HepG2 (cell line): Measurements from ENCODE around the gene L3MBTL4. TPM values are rescaled to one million over a fixed set of nuclear protein-coding genes. Genes with fewer than 3 reads are reported as not detected.

Source experiments
- BORCS8-MEF2B ChIP-seq: sonication (generic); formaldehyde crosslinking; IDR thresholded peaks from 2 replicates; pipeline ENCODE4 v1.8.0; 2022; ENCODE audit warnings: mild to moderate bottlenecking, missing genetic modification reagents
- ELF3 ChIP-seq: IDR thresholded peaks from 2 replicates; pipeline ENCODE4 v1.6.1; 2016; ENCODE audit warnings: missing genetic modification reagents, missing compliant biosample characterization
- FOSL2 ChIP-seq: sonication (generic); formaldehyde crosslinking; IDR thresholded peaks from 2 replicates; pipeline ENCODE4 v1.4.0; 2020; ENCODE audit warnings: missing genetic modification reagents
- FOXK2 ChIP-seq: fragments of 450-650 bp; IDR thresholded peaks from 2 replicates; pipeline ENCODE4 v1.6.1; 2016
- ISX ChIP-seq: sonication (generic); formaldehyde crosslinking; conservative IDR thresholded peaks from 2 replicates; pipeline ENCODE4 v1.5.0; 2020; ENCODE audit warnings: missing genetic modification reagents
- KAT8 ChIP-seq: IDR thresholded peaks from 2 replicates; pipeline ENCODE4 v1.6.1; 2016; ENCODE audit warnings: missing genetic modification reagents, missing compliant biosample characterization
- NFIB ChIP-seq: sonication (generic); formaldehyde crosslinking; IDR thresholded peaks from 2 replicates; pipeline ENCODE4 v1.9.0; 2021; ENCODE audit warnings: missing genetic modification reagents, mild to moderate bottlenecking, borderline replicate concordance
- RFXAP ChIP-seq: sonication (generic); formaldehyde crosslinking; IDR thresholded peaks from 2 replicates; pipeline ENCODE4 v1.4.0; 2020; ENCODE audit warnings: missing genetic modification reagents, borderline replicate concordance
- SIN3A ChIP-seq: IDR thresholded peaks from 2 replicates; pipeline ENCODE4 v1.6.1; 2011; ENCODE audit warnings: low read depth, mild to moderate bottlenecking, control low read depth, low read length, borderline replicate concordance
- SKIL ChIP-seq: sonication (generic); formaldehyde crosslinking; IDR thresholded peaks from 2 replicates; pipeline ENCODE4 v1.8.0; 2022; ENCODE audit warnings: missing genetic modification reagents, mild to moderate bottlenecking, moderate library complexity, borderline replicate concordance
- SP4 ChIP-seq: sonication (generic); formaldehyde crosslinking; IDR thresholded peaks from 2 replicates; pipeline ENCODE4 v1.8.1; 2023; ENCODE audit warnings: mild to moderate bottlenecking, missing genetic modification reagents
- STAG1 ChIP-seq: sonication (generic); formaldehyde crosslinking; IDR thresholded peaks from 2 replicates; pipeline ENCODE4 v1.4.0; 2020; ENCODE audit warnings: missing genetic modification reagents
- ZNF20 ChIP-seq: sonication (generic); formaldehyde crosslinking; IDR thresholded peaks from 2 replicates; pipeline ENCODE4 v1.4.0; 2020; ENCODE audit warnings: mild to moderate bottlenecking, moderate library complexity, missing genetic modification reagents
- ZNF230 ChIP-seq: sonication (generic); formaldehyde crosslinking; IDR thresholded peaks from 2 replicates; pipeline ENCODE4 v1.4.0; 2020; ENCODE audit warnings: mild to moderate bottlenecking, missing genetic modification reagents
- ZNF383 ChIP-seq: sonication (generic); formaldehyde crosslinking; IDR thresholded peaks from 2 replicates; pipeline ENCODE4 v1.4.0; 2020; ENCODE audit warnings: missing genetic modification reagents, mild to moderate bottlenecking, borderline replicate concordance
- ZNF841 ChIP-seq: sonication (generic); formaldehyde crosslinking; IDR thresholded peaks from 2 replicates; pipeline ENCODE4 v1.8.1; 2023; ENCODE audit warnings: missing genetic modification reagents, borderline replicate concordance
- polyA plus RNA-seq, 8 experiments: library from polyadenylated mRNA; depleted of rRNA in 3 of 8; stranded (reverse) in 7 of 8; unstranded in 1 of 8; fragments of >200 nt; fragmentation: Illumina TruSeq in 4 of 8; extraction: Trizol in 4 of 8; gene quantifications; 2 replicates each; pipeline versions ENCODE4 v1.2.1 to v1.2.3, GENCODE V29; 2011 to 2016; ENCODE audit warnings: low read depth in 4 of 8, missing spikeins in 1 of 8, mixed read lengths in 1 of 8; ENCODE audit not compliant: insufficient read depth in 1 of 8
- total RNA-seq, 5 experiments: library from RNA; depleted of rRNA; stranded (reverse); fragments of >200 nt; fragmentation: Illumina TruSeq; extraction: Trizol; gene quantifications; 2 replicates each; pipeline ENCODE4 v1.2.3, GENCODE V29; 2016; ENCODE audit warnings: low read depth in 1 of 5
- TF ChIP-seq, protein P1 (sequence below): sonication (generic); formaldehyde crosslinking; IDR thresholded peaks from 2 replicates; pipeline ENCODE4 v1.4.0; 2020; ENCODE audit warnings: missing genetic modification reagents, borderline replicate concordance
- TF ChIP-seq, protein P2 (sequence below), 2 experiments: sonication (generic) in 1 of 2; formaldehyde crosslinking in 1 of 2; IDR thresholded peaks; 2 replicates each; pipeline versions ENCODE4 v1.6.1 to v1.9.0; 2014 to 2022; ENCODE audit warnings: antibody characterized with exemption in 1 of 2, borderline replicate concordance in 1 of 2, inconsistent platforms in 1 of 2, low read depth in 1 of 2, missing genetic modification reagents in 1 of 2

Gene L3MBTL4
- total and polyA plus RNA-seq, 2 of the 13 experiments (the other 11 are each of a cell fraction or from before 2014, with no cell fraction given) = 10.8 to 13.3 TPM

DNA sequence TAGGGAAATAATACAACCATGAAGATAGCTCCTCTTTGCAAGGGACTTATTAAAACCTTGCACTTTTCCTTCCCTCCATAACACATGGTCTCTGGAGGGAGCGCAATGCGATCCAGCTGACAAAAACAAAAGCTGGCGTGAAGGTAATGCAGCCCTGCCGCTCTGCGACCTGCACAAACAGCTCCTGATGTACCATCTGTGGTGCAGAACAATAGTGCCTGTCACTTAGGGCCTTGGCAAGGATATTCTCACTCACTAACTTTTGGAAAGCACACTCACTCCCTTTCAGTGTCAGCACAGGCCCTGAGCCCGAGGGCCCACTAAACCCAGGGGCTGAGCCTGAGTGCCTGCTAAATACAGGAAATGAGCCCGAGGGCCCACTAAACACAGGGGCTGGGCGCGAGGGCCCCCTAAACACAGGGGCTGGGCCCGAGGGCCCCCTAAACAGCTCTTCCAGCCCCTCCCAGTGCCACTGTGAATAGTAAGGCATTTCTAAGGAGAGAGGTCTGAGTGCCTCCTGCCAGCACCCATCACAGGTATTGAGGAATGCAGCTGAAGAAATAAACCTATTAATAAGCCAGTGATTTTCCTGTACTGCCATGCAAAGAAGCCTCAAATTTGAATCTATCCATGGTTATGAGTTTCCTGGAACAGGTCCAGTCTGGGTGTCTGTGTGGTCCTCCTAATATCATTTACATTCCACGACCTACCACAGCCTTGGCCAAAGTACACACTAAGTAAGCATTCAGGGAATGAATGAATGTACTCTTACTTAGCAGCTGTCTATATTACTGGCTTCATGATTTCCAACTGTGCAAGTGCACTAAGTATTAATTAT is 9.3 kb downstream of the L3MBTL4 start (continued):
- TF ChIP-seq NFIB (CRISPR knock-in tag) = no peak
- TF ChIP-seq ELF3 = peak; percentile 14; the same call in 1 of the 2 replicates
- no peak for TF ChIP-seq FOSL2
- no peak for TF ChIP-seq SKIL (CRISPR knock-in tag)
- TF ChIP-seq RFXAP (CRISPR knock-in tag) = no peak
- TF ChIP-seq BORCS8-MEF2B (CRISPR knock-in tag) = no peak
- no peak for TF ChIP-seq SIN3A
- TF ChIP-seq ZNF841 (CRISPR knock-in tag) = no peak
- no peak for TF ChIP-seq KAT8 (CRISPR knock-in tag)
- TF ChIP-seq, protein P1, sequence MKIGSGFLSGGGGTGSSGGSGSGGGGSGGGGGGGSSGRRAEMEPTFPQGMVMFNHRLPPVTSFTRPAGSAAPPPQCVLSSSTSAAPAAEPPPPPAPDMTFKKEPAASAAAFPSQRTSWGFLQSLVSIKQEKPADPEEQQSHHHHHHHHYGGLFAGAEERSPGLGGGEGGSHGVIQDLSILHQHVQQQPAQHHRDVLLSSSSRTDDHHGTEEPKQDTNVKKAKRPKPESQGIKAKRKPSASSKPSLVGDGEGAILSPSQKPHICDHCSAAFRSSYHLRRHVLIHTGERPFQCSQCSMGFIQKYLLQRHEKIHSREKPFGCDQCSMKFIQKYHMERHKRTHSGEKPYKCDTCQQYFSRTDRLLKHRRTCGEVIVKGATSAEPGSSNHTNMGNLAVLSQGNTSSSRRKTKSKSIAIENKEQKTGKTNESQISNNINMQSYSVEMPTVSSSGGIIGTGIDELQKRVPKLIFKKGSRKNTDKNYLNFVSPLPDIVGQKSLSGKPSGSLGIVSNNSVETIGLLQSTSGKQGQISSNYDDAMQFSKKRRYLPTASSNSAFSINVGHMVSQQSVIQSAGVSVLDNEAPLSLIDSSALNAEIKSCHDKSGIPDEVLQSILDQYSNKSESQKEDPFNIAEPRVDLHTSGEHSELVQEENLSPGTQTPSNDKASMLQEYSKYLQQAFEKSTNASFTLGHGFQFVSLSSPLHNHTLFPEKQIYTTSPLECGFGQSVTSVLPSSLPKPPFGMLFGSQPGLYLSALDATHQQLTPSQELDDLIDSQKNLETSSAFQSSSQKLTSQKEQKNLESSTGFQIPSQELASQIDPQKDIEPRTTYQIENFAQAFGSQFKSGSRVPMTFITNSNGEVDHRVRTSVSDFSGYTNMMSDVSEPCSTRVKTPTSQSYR = no peak
- TF ChIP-seq, protein P2, sequence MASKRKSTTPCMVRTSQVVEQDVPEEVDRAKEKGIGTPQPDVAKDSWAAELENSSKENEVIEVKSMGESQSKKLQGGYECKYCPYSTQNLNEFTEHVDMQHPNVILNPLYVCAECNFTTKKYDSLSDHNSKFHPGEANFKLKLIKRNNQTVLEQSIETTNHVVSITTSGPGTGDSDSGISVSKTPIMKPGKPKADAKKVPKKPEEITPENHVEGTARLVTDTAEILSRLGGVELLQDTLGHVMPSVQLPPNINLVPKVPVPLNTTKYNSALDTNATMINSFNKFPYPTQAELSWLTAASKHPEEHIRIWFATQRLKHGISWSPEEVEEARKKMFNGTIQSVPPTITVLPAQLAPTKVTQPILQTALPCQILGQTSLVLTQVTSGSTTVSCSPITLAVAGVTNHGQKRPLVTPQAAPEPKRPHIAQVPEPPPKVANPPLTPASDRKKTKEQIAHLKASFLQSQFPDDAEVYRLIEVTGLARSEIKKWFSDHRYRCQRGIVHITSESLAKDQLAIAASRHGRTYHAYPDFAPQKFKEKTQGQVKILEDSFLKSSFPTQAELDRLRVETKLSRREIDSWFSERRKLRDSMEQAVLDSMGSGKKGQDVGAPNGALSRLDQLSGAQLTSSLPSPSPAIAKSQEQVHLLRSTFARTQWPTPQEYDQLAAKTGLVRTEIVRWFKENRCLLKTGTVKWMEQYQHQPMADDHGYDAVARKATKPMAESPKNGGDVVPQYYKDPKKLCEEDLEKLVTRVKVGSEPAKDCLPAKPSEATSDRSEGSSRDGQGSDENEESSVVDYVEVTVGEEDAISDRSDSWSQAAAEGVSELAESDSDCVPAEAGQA (IDR thresholded peaks at IDR 0.05; ENCODE audit: low read depth) = no peak
- TF ChIP-seq, protein P2 (CRISPR knock-in tag; IDR thresholded peaks at IDR 0.05; ENCODE audit: borderline replicate concordance) = no peak
- TF ChIP-seq ZNF20 (CRISPR knock-in tag) = no peak
- no peak for TF ChIP-seq FOXK2
- no peak for TF ChIP-seq ZNF383 (CRISPR knock-in tag)
- TF ChIP-seq STAG1 = no peak
- TF ChIP-seq ISX (CRISPR knock-in tag) = no peak
- no peak for TF ChIP-seq ZNF230 (CRISPR knock-in tag)
- no peak for TF ChIP-seq SP4 (CRISPR knock-in tag)
